Smooth muscle cell (in vitro differentiated cells): ENCODE results near the gene GNG11. TPM values are rescaled to one million over a fixed set of nuclear protein-coding genes. Genes with fewer than 3 reads are reported as not detected.

Experiments used
- DNase-seq: peaks from one replicate; lab custom pipeline; 2025; ENCODE audit not compliant: unreplicated experiment; lab: John Stamatoyannopoulos, UW
- H2AFZ ChIP-seq: fragments of 200-600 bp; sonication (generic); 2 replicates; pipeline ENCODE4 v1.6.0; 2016; ENCODE audit warnings: antibody characterized with exemption, low read depth, mild to moderate bottlenecking
- H3F3A ChIP-seq: fragments of 200-600 bp; sonication (generic); 2 replicates; pipeline ENCODE4 v1.6.0; 2017; ENCODE audit warnings: antibody characterized with exemption, low read depth
- H3K27ac ChIP-seq: fragments of 200-600 bp; sonication (generic); 2 replicates; pipeline ENCODE4 v1.5.1; 2016; ENCODE audit warnings: low read depth, mild to moderate bottlenecking
- H3K27me3 ChIP-seq: fragments of 200-600 bp; sonication (generic); 2 replicates; pipeline ENCODE4 v1.6.1; 2016; ENCODE audit warnings: low read depth, mild to moderate bottlenecking
- H3K36me3 ChIP-seq: fragments of 200-600 bp; sonication (generic); 2 replicates; pipeline ENCODE4 v1.5.1; 2016; ENCODE audit warnings: low read depth
- H3K4me1 ChIP-seq: fragments of 200-600 bp; sonication (generic); 2 replicates; pipeline ENCODE4 v1.5.1; 2016; ENCODE audit warnings: low read depth
- H3K4me2 ChIP-seq: fragments of 200-600 bp; sonication (generic); 2 replicates; pipeline ENCODE4 v1.6.0; 2016; ENCODE audit warnings: mild to moderate bottlenecking
- H3K4me3 ChIP-seq: fragments of 200-600 bp; sonication (generic); 2 replicates; pipeline ENCODE4 v1.5.1; 2016; ENCODE audit warnings: mild to moderate bottlenecking
- H3K79me2 ChIP-seq: fragments of 200-600 bp; sonication (generic); 2 replicates; pipeline ENCODE4 v1.6.0; 2016; ENCODE audit warnings: low read depth, mild to moderate bottlenecking
- H3K9ac ChIP-seq: fragments of 200-600 bp; sonication (generic); 2 replicates; pipeline ENCODE4 v1.6.0; 2016; ENCODE audit warnings: low read depth
- H3K9me3 ChIP-seq: fragments of 200-600 bp; sonication (generic); replicated peaks from 2 replicates; pipeline ENCODE4 v1.5.1; 2016; ENCODE audit warnings: low read depth
- H4K20me1 ChIP-seq: fragments of 200-600 bp; sonication (generic); 2 replicates; pipeline ENCODE4 v1.6.0; 2016; ENCODE audit warnings: low read depth
- CTCF ChIP-seq: fragments of 200-600 bp; sonication (generic); IDR thresholded peaks from 2 replicates; pipeline ENCODE4 v1.5.1; 2017; ENCODE audit warnings: borderline replicate concordance, mild to moderate bottlenecking, antibody characterized with exemption; ENCODE audit not compliant: insufficient read depth, poor library complexity, severe bottlenecking
- WGBS: methylation state at CpG from one replicate; pipeline ENCODE4 v1.1.7; 2016; ENCODE audit warnings: low lambda C conversion rate; 5-methylcytosine and 5-hydroxymethylcytosine counted together
- polyA plus RNA-seq: library from polyadenylated mRNA; unstranded; fragments of >200 nt; fragmentation: Nextera tagmentation; extraction: Ambion mirVana; gene quantifications from 2 replicates; pipeline ENCODE4 v1.2.1, GENCODE V29; 2016
- small RNA-seq: library from RNA; depleted of rRNA; stranded (forward); fragments of <200 nt; gene quantifications from one replicate; pipeline ENCODE3, GENCODE V24; 2014
- total RNA-seq: library from RNA; depleted of rRNA; stranded (reverse); fragments of >200 nt; gene quantifications from 2 replicates; pipeline ENCODE4 v1.2.3, GENCODE V29; 2014

The GNG11 gene
- total and polyA plus RNA-seq, 2 experiments from 2014 or later = 13.4 to 31.2 TPM

GRCh38 chr7:93973134-93973533 is 51.6 kb downstream of the GNG11 start:
- Histone ChIP-seq H2AFZ (no peak overlapping the region), H3K9me3 (no peaks in the 10 kb centered on the region), H3K27ac (no peak overlapping the region), H3K79me2 (no peaks in the 10 kb centered on the region), H3K36me3 (no peaks in the 10 kb centered on the region), H3F3A (no peaks in the 10 kb centered on the region), H3K9ac (no peak overlapping the region), H4K20me1 (no peaks in the 10 kb centered on the region), H3K4me2 (no peak overlapping the region), H3K4me1 (no peaks in the 10 kb centered on the region), H3K4me3 (no peak overlapping the region), H3K27me3 (no peaks in the 10 kb centered on the region)
- DNase-seq = no peak
- WGBS = 91% methylated on average over 1 of the region's 1 CpG
- no peak for TF ChIP-seq CTCF

- H3K36me3 ChIP-seq = no peaks in the 10 kb centered on the region
- H3K9ac ChIP-seq = no peak overlapping the region
- WGBS = 85% methylated on average over 7 of the region's 7 CpGs
- no peaks in the 10 kb centered on the region for H3F3A ChIP-seq
- no peak overlapping the region for H3K4me2 ChIP-seq
- H3K9me3 ChIP-seq = no peaks in the 10 kb centered on the region
- TF ChIP-seq CTCF = no peak
- no peaks in the 10 kb centered on the region for H3K27me3 ChIP-seq
- DNase-seq = no peak
- H3K4me1 ChIP-seq = no peaks in the 10 kb centered on the region
- H3K79me2 ChIP-seq = no peaks in the 10 kb centered on the region
- no peak overlapping the region for H2AFZ ChIP-seq
- no peak overlapping the region for H3K27ac ChIP-seq
- no peaks in the 10 kb centered on the region for H4K20me1 ChIP-seq
- no peak overlapping the region for H3K4me3 ChIP-seq
Measured at GRCh38 chr7:93977211-93977950, 55.8 kb downstream of the GNG11 start.

Small RNAs within 50 kb of the gene (small RNA-seq; reads per million reads assigned to genes)
- gene AC002076.2 = not detected

Other genes with a start within 250 kb of the GNG11 start
- gene TFPI2, start 31.0 kb upstream of the GNG11 start, total RNA-seq = 139 TPM in 2 replicates
- 104 and 145 TPM in 2 replicates for gene TFPI2, start 31.0 kb upstream of the GNG11 start, polyA plus RNA-seq
- not detected in 2 replicates for gene GNGT1, start 15.2 kb upstream of the GNG11 start, total RNA-seq
- not detected in 2 replicates for gene GNGT1, start 15.2 kb upstream of the GNG11 start, polyA plus RNA-seq
- gene BET1, start 82.6 kb downstream of the GNG11 start, total RNA-seq = 59.6 and 76.3 TPM in 2 replicates
- 45.9 and 46.8 TPM in 2 replicates for gene BET1, start 82.6 kb downstream of the GNG11 start, polyA plus RNA-seq